Right lung (tissue), 5 donors: ENCODE results near the gene MAP3K9. TPM values are rescaled to one million over a fixed set of nuclear protein-coding genes. Genes with fewer than 3 reads are reported as not detected.

ENCODE experiments used
- DNase-seq, 2 donors: peaks; one replicate each; pipeline ENCODE4 v3.0.0-alpha.2; 2013
- polyA plus RNA-seq, 5 donors: library from polyadenylated mRNA; unstranded; fragments of 120-200 nt; gene quantifications; one replicate each; pipeline versions ENCODE4 v1.2.1 to v1.2.3, GENCODE V29; 2013; ENCODE audit warnings: inconsistent platforms in 1 of 5, low replicate concordance in 1 of 5; ENCODE audit not compliant: insufficient read length in 5 of 5, insufficient read depth in 1 of 5

Gene MAP3K9
- polyA plus RNA-seq, 5 donors: 3.6 to 5.4 (median 5.2) TPM

GRCh38 chr14:70699646-70700045 lies 109.7 kb downstream of the MAP3K9 start:
- DNase-seq: no peak

GRCh38 chr14:70698288-70698687 lies 111.0 kb downstream of the MAP3K9 start:
- no peak for DNase-seq

DNA sequence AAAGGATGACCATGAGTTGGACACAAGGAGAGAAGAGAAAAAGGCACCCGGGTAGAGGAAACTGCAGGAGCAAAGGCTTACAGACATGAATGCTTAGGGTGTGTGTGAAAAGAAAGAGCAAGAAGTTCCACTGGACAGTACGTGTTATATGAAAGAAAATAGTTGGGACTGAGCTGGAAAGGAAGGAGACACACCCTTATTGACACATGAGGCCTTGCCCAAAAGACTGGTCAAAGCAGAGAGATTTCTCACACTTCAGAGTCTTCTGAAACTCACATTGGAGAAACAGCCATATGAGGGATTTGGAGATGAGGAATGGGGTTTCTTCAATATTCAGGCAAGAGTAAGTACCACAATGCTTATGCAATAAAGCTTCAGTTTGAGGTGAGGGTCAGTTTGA lies 111.6 kb downstream of the MAP3K9 start:
- no peak for DNase-seq

- DNase-seq: no peak
Measured at GRCh38 chr14:70696026-70696425, 113.3 kb downstream of the MAP3K9 start.

GRCh38 chr14:70692210-70692609 lies 117.1 kb downstream of the MAP3K9 start:
- DNase-seq: no peak

DNA sequence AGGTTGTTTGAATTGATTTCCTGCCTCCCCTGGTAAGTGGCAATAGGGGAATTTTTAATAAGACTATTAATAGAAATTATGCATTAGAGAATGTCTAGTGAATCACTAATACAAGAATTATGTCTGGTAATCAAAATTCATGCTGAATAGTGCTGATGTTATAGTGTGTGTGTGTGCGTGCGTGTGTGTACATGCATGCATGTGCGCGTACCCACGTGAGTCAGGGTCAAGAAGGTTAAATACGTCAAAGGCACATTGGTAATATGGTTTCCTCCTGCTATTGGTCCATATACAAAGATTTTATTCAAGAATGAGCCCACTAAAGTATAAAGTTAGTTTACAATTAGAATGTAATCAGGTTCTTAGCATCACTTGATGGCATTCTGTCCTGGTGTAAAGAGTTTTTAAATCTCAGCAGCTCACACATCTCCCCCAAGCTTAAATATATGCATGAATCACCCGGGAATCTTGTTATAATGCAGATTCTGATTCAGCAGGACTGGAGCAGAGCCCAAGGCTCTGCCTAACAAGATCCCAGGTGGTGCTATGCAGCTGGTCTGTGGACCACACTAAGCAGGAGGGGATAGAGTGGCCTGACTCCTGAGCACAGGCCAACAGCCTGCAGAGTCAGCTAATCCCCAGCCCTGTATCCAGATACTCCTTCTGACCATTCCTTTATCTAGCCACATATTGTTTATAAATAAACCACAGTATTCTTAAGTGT lies 123.7 kb downstream of the MAP3K9 start:
- no peak for DNase-seq

GRCh38 chr14:70683983-70684382 lies 125.3 kb downstream of the MAP3K9 start:
- DNase-seq: no peak

DNA sequence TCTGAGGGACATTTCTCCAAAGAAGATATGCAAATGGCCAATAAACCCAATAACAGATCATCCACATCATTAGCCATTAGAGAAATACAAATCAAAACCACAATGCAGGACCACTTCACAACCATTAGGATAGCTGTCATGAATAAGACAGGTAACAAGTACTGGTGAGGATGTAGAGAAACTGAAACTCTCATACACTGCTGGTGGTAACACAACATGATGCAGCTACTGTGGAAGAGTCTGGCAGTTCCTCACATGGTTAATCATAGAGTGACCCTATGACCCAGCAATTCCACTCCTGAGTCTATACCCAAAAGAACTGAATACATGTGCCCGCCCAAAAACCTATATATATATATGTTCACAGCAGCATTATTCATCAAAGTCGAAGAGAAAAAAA lies 128.6 kb downstream of the MAP3K9 start:
- DNase-seq: no peak

GRCh38 chr14:70677341-70677740 lies 132.0 kb downstream of the MAP3K9 start:
- DNase-seq: no peak

Other genes starting within 250 kb of the MAP3K9 start
- 10 to 100 TPM; 32.2 to 50.8 (median 44.6) TPM for gene MED6, start 208.9 kb downstream of the MAP3K9 start, polyA plus RNA-seq
- gene TTC9, start 167.6 kb downstream of the MAP3K9 start, polyA plus RNA-seq: 10 to 100 TPM in 1 of 5 donors, 1 to 10 TPM in 4; 8.1 to 10.2 (median 9.7) TPM
- gene PCNX1, start 97.9 kb upstream of the MAP3K9 start, polyA plus RNA-seq: 10 to 100 TPM; 26.7 to 45.8 (median 40.3) TPM